ENCODE results near the gene IFT88.

The IFT88 gene

GRCh38 chr13:20592606-20593005 lies 25.6 kb downstream of the IFT88 start:
- Histone ChIP-seq H3K9ac (ENCODE audit: low read depth, low read length) (no peak overlapping the region), H3K9me3 (ENCODE audit: insufficient read depth, low read depth, low read length) (no peaks in the 10 kb centered on the region), H3K36me3 (ENCODE audit: insufficient read depth, low read length) (no peaks in the 10 kb centered on the region), H3K4me1 (ENCODE audit: insufficient read depth, low read length) (no peaks in the 10 kb centered on the region), H3K27me3 (ENCODE audit: insufficient read depth, low read length) (no peaks in the 10 kb centered on the region), H3K4me3 (ENCODE audit: low read length) (no peak overlapping the region), H3K27ac (ENCODE audit: low read depth, low read length) (no peak overlapping the region)
- WGBS: 100% methylated on average over 3 of the region's 4 CpGs

GRCh38 chr13:20594280-20594679 lies 27.3 kb downstream of the IFT88 start:
- Histone ChIP-seq H3K4me3 (ENCODE audit: low read length) (no peak overlapping the region), H3K36me3 (ENCODE audit: insufficient read depth, low read length) (no peaks in the 10 kb centered on the region), H3K27ac (ENCODE audit: low read depth, low read length) (no peak overlapping the region), H3K9ac (ENCODE audit: low read depth, low read length) (no peak overlapping the region), H3K9me3 (ENCODE audit: insufficient read depth, low read depth, low read length) (no peaks in the 10 kb centered on the region), H3K27me3 (ENCODE audit: insufficient read depth, low read length) (no peaks in the 10 kb centered on the region), H3K4me1 (ENCODE audit: insufficient read depth, low read length) (no peaks in the 10 kb centered on the region)
- 88% methylated on average over 2 of the region's 2 CpGs for WGBS

GRCh38 chr13:20607015-20607414 lies 40.1 kb downstream of the IFT88 start:
- Histone ChIP-seq H3K36me3 (ENCODE audit: insufficient read depth, low read length) (peaks cover 5% of the 10 kb centered on the region; the same call in 1 of the 2 replicates), H3K9ac (ENCODE audit: low read depth, low read length) (no peak overlapping the region), H3K4me1 (ENCODE audit: insufficient read depth, low read length) (no peaks in the 10 kb centered on the region), H3K27me3 (ENCODE audit: insufficient read depth, low read length) (no peaks in the 10 kb centered on the region), H3K4me3 (ENCODE audit: low read length) (no peak overlapping the region), H3K9me3 (ENCODE audit: insufficient read depth, low read depth, low read length) (no peaks in the 10 kb centered on the region), H3K27ac (ENCODE audit: low read depth, low read length) (no peak overlapping the region)
- WGBS: 97% methylated on average over 15 of the region's 15 CpGs

- no peaks in the 10 kb centered on the region for H3K9me3 ChIP-seq (ENCODE audit: insufficient read depth, low read depth, low read length)
- no peak overlapping the region for H3K4me3 ChIP-seq (ENCODE audit: low read length)
- no peak overlapping the region for H3K9ac ChIP-seq (ENCODE audit: low read depth, low read length)
- H3K27me3 ChIP-seq (ENCODE audit: insufficient read depth, low read length): no peaks in the 10 kb centered on the region
- H3K27ac ChIP-seq (ENCODE audit: low read depth, low read length): no peak overlapping the region
- H3K4me1 ChIP-seq (ENCODE audit: insufficient read depth, low read length): no peaks in the 10 kb centered on the region
- H3K36me3 ChIP-seq (ENCODE audit: insufficient read depth, low read length): peaks cover 5% of the 10 kb centered on the region; the same call in 1 of the 2 replicates
- WGBS: 84% methylated on average over 10 of the region's 10 CpGs
Measured at GRCh38 chr13:20608438-20609020, 41.6 kb downstream of the IFT88 start.

GRCh38 chr13:20609145-20609544 lies 42.2 kb downstream of the IFT88 start:
- Histone ChIP-seq H3K4me3 (ENCODE audit: low read length) (no peak overlapping the region), H3K27me3 (ENCODE audit: insufficient read depth, low read length) (no peaks in the 10 kb centered on the region), H3K36me3 (ENCODE audit: insufficient read depth, low read length) (peaks cover 5% of the 10 kb centered on the region; the same call in 1 of the 2 replicates), H3K27ac (ENCODE audit: low read depth, low read length) (no peak overlapping the region), H3K9me3 (ENCODE audit: insufficient read depth, low read depth, low read length) (no peaks in the 10 kb centered on the region), H3K9ac (ENCODE audit: low read depth, low read length) (no peak overlapping the region), H3K4me1 (ENCODE audit: insufficient read depth, low read length) (no peaks in the 10 kb centered on the region)
- 93% methylated on average over 6 of the region's 6 CpGs for WGBS

GRCh38 chr13:20610006-20610405 lies 43.0 kb downstream of the IFT88 start:
- H3K4me1 ChIP-seq (ENCODE audit: insufficient read depth, low read length): no peaks in the 10 kb centered on the region
- WGBS: 85% methylated on average over 4 of the region's 4 CpGs

GRCh38 chr13:20616059-20616797 lies 49.3 kb downstream of the IFT88 start:
- WGBS: 89% methylated on average over 2 of the region's 3 CpGs
- Histone ChIP-seq H3K4me3 (ENCODE audit: low read length) (no peak overlapping the region), H3K9ac (ENCODE audit: low read depth, low read length) (no peak overlapping the region), H3K27ac (ENCODE audit: low read depth, low read length) (no peak overlapping the region), H3K27me3 (ENCODE audit: insufficient read depth, low read length) (no peaks in the 10 kb centered on the region), H3K4me1 (ENCODE audit: insufficient read depth, low read length) (no peaks in the 10 kb centered on the region), H3K9me3 (ENCODE audit: insufficient read depth, low read depth, low read length) (no peaks in the 10 kb centered on the region), H3K36me3 (ENCODE audit: insufficient read depth, low read length) (no peaks in the 10 kb centered on the region)

More at GRCh38 chr13:20610006-20610405, 43.0 kb downstream of the IFT88 start:
- Histone ChIP-seq H3K9me3 (ENCODE audit: insufficient read depth, low read depth, low read length) (no peaks in the 10 kb centered on the region), H3K9ac (ENCODE audit: low read depth, low read length) (no peak overlapping the region), H3K27me3 (ENCODE audit: insufficient read depth, low read length) (no peaks in the 10 kb centered on the region), H3K4me3 (ENCODE audit: low read length) (no peak overlapping the region), H3K36me3 (ENCODE audit: insufficient read depth, low read length) (peaks cover 5% of the 10 kb centered on the region; the same call in 1 of the 2 replicates), H3K27ac (ENCODE audit: low read depth, low read length) (no peak overlapping the region)

- Histone ChIP-seq H3K4me1 (ENCODE audit: insufficient read depth, low read length) (no peaks in the 10 kb centered on the region), H3K9me3 (ENCODE audit: insufficient read depth, low read depth, low read length) (peaks cover 8% of the 10 kb centered on the region; the same call in 1 of the 2 replicates), H3K36me3 (ENCODE audit: insufficient read depth, low read length) (no peaks in the 10 kb centered on the region), H3K9ac (ENCODE audit: low read depth, low read length) (no peak overlapping the region), H3K4me3 (ENCODE audit: low read length) (no peak overlapping the region), H3K27ac (ENCODE audit: low read depth, low read length) (no peak overlapping the region), H3K27me3 (ENCODE audit: insufficient read depth, low read length) (no peaks in the 10 kb centered on the region)
- 95% methylated on average over 3 of the region's 3 CpGs for WGBS
Measured at GRCh38 chr13:20623000-20623399, 56.0 kb downstream of the IFT88 start.

GRCh38 chr13:20624213-20624612 lies 57.3 kb downstream of the IFT88 start:
- Histone ChIP-seq H3K27me3 (ENCODE audit: insufficient read depth, low read length) (no peaks in the 10 kb centered on the region), H3K27ac (ENCODE audit: low read depth, low read length) (no peak overlapping the region), H3K9me3 (ENCODE audit: insufficient read depth, low read depth, low read length) (peaks cover 8% of the 10 kb centered on the region; the same call in 1 of the 2 replicates), H3K9ac (ENCODE audit: low read depth, low read length) (no peak overlapping the region), H3K36me3 (ENCODE audit: insufficient read depth, low read length) (no peaks in the 10 kb centered on the region), H3K4me3 (ENCODE audit: low read length) (no peak overlapping the region), H3K4me1 (ENCODE audit: insufficient read depth, low read length) (no peaks in the 10 kb centered on the region)
- WGBS: 90% methylated on average over 4 of the region's 4 CpGs

GRCh38 chr13:20633802-20634201 lies 66.8 kb downstream of the IFT88 start:
- Histone ChIP-seq H3K27me3 (ENCODE audit: insufficient read depth, low read length) (no peaks in the 10 kb centered on the region), H3K4me1 (ENCODE audit: insufficient read depth, low read length) (no peaks in the 10 kb centered on the region)
- WGBS: 88% methylated on average over 3 of the region's 3 CpGs

GRCh38 chr13:20636079-20636478 lies 69.1 kb downstream of the IFT88 start:
- Histone ChIP-seq H3K9ac (ENCODE audit: low read depth, low read length) (no peak overlapping the region), H3K9me3 (ENCODE audit: insufficient read depth, low read depth, low read length) (no peaks in the 10 kb centered on the region), H3K4me1 (ENCODE audit: insufficient read depth, low read length) (no peaks in the 10 kb centered on the region), H3K36me3 (ENCODE audit: insufficient read depth, low read length) (no peaks in the 10 kb centered on the region), H3K4me3 (ENCODE audit: low read length) (no peak overlapping the region), H3K27me3 (ENCODE audit: insufficient read depth, low read length) (no peaks in the 10 kb centered on the region), H3K27ac (ENCODE audit: low read depth, low read length) (no peak overlapping the region)
- 100% methylated on average over 1 of the region's 1 CpG for WGBS

More at GRCh38 chr13:20633802-20634201, 66.8 kb downstream of the IFT88 start:
- Histone ChIP-seq H3K4me3 (ENCODE audit: low read length) (no peak overlapping the region), H3K9ac (ENCODE audit: low read depth, low read length) (no peak overlapping the region), H3K36me3 (ENCODE audit: insufficient read depth, low read length) (no peaks in the 10 kb centered on the region), H3K9me3 (ENCODE audit: insufficient read depth, low read depth, low read length) (no peaks in the 10 kb centered on the region), H3K27ac (ENCODE audit: low read depth, low read length) (no peak overlapping the region)
